Ishikawa (cell line): Measurements from ENCODE around the gene IGFBP2.

Experiments
- EP300 ChIP-seq: IDR thresholded peaks from 2 replicates; pipeline ENCODE4 v1.6.1; 2012; ENCODE audit warnings: borderline replicate concordance
- MAX ChIP-seq: IDR thresholded peaks from 2 replicates; pipeline ENCODE4 v1.6.1; 2012
- RAD21 ChIP-seq: IDR thresholded peaks from 2 replicates; pipeline ENCODE4 v1.6.1; 2012; ENCODE audit warnings: low read depth
- REST ChIP-seq: IDR thresholded peaks from 2 replicates; pipeline ENCODE4 v1.6.1; 2012; ENCODE audit warnings: low read depth, mild to moderate bottlenecking
- TAF1 ChIP-seq: IDR thresholded peaks from 2 replicates; pipeline ENCODE4 v1.6.1; 2012; ENCODE audit warnings: low read depth, mild to moderate bottlenecking
- YY1 ChIP-seq: IDR thresholded peaks from 2 replicates; pipeline ENCODE4 v1.6.1; 2012; ENCODE audit warnings: low read depth
- ZBTB7A ChIP-seq: IDR thresholded peaks from 2 replicates; pipeline ENCODE4 v1.6.1; 2012; ENCODE audit warnings: low read depth

GRCh38 chr2:216690456-216690852, 57.2 kb downstream of the IGFBP2 start:
- no peak for TF ChIP-seq MAX
- no peak for TF ChIP-seq YY1
- no peak for TF ChIP-seq REST
- TF ChIP-seq EP300, result no peak
- TF ChIP-seq RAD21, result no peak
- no peak for TF ChIP-seq ZBTB7A
- no peak for TF ChIP-seq TAF1
